HCT116 (cell line): ENCODE results near the gene MYDGF. TPM values are rescaled to one million over a fixed set of nuclear protein-coding genes. Genes with fewer than 3 reads are reported as not detected.

Experiments
- ATAC-seq: fragments of 200-7000 bp; cut with Tn5 transposase; 2 replicates; pipeline ENCODE4 v1.9.1; 2020; ENCODE audit warnings: mild to moderate bottlenecking, moderate library complexity
- BruUV-seq: library from RNA; stranded (reverse); fragments of 400-500 nt; replicated peaks from 2 replicates; lab custom pipeline; 2021; lab: Mats Ljungman, UMichigan
- CTCF ChIA-PET: fragments of 300-600 bp; sonication (Branson Sonifier 250); formaldehyde crosslinking; loops from one replicate; lab custom pipeline; 2021; ENCODE audit warnings: antibody characterized with exemption; lab: Charles Lee
- POLR2A ChIA-PET: fragments of 300-600, 350-600 bp; sonication (Branson Sonifier 250); formaldehyde crosslinking; loops from one replicate; lab custom pipeline; 2021; ENCODE audit warnings: antibody characterized with exemption; lab: Charles Lee
- RAD21 ChIA-PET, 2 experiments: fragments of 300-600 bp; sonication (Branson Sonifier 250); formaldehyde crosslinking; loops; one replicate each; lab custom pipeline; 2023; ENCODE audit warnings: low total read pairs in 2 of 2; ENCODE audit not compliant: uncharacterized antibody in 2 of 2, unreplicated experiment in 2 of 2, low non-redundant PET in 1 of 2; lab: Charles Lee
- DNase-seq: peaks from one replicate; pipeline ENCODE4 v3.0.0-alpha.2; 2010; ENCODE audit warnings: low read depth, low spot score
- H2AFZ ChIP-seq: fragments of 200-600 bp; shearing (Covaris generic), sonication (generic); 2 replicates; pipeline ENCODE4 v1.6.1; 2017; ENCODE audit warnings: low read depth, mixed run types, mixed read lengths, antibody characterized with exemption, low read length; ENCODE audit not compliant: poor library complexity, severe bottlenecking
- H3K27ac ChIP-seq: 2 replicates; pipeline ENCODE4 v1.5.1; 2012; ENCODE audit warnings: low read depth, low read length
- H3K27me3 ChIP-seq: fragments of 200-600 bp; sonication (generic); 2 replicates; pipeline ENCODE4 v1.6.1; 2016; ENCODE audit warnings: mixed run types, low read length, mixed read lengths; ENCODE audit not compliant: insufficient read depth
- H3K36me3 ChIP-seq, 2 experiments: fragments of 200-500 bp in 1 of 2; fragments of 200-600 bp in 1 of 2; sonication (Bioruptor generic) in 1 of 2; sonication (generic) in 1 of 2; 2 replicates each; pipeline versions ENCODE4 v1.5.1 to v1.6.1; 2014 to 2016; ENCODE audit warnings: low read length in 2 of 2, inconsistent platforms in 1 of 2, mixed read lengths in 1 of 2, mixed run types in 1 of 2; ENCODE audit not compliant: insufficient read depth in 2 of 2, control insufficient read depth in 1 of 2
- H3K4me1 ChIP-seq, 2 experiments: fragments of 200-600 bp in 1 of 2; sonication (generic) in 1 of 2; 2 replicates each; pipeline versions ENCODE4 v1.5.1 to v1.6.1; 2012 to 2017; ENCODE audit warnings: low read length in 2 of 2, inconsistent platforms in 1 of 2, mild to moderate bottlenecking in 1 of 2, mixed read lengths in 1 of 2, mixed run types in 1 of 2, moderate library complexity in 1 of 2; ENCODE audit not compliant: insufficient read depth in 2 of 2, control insufficient read depth in 1 of 2
- H3K4me2 ChIP-seq: fragments of 200-600 bp; sonication (generic); 2 replicates; pipeline ENCODE4 v1.6.1; 2017; ENCODE audit warnings: mixed run types, low read length, mixed read lengths
- H3K4me3 ChIP-seq, 2 experiments: fragments of 200-600 bp in 1 of 2; sonication (generic) in 1 of 2; replicated peaks in 1 of 2; 2 replicates each; pipeline ENCODE4 v1.5.1; 2011 to 2016; ENCODE audit warnings: low read length in 2 of 2, control low read depth in 1 of 2, low read depth in 1 of 2, mild to moderate bottlenecking in 1 of 2, mixed read lengths in 1 of 2, mixed run types in 1 of 2
- H3K79me2 ChIP-seq: fragments of 200-600 bp; sonication (generic); 2 replicates; pipeline ENCODE4 v1.6.1; 2017; ENCODE audit warnings: mild to moderate bottlenecking, mixed run types, low read length, moderate library complexity, mixed read lengths; ENCODE audit not compliant: insufficient read depth
- H3K9ac ChIP-seq: fragments of 200-600 bp; sonication (generic); 2 replicates; pipeline ENCODE4 v1.6.1; 2016; ENCODE audit warnings: low read length, mixed read lengths
- H3K9me2 ChIP-seq: fragments of 200-600 bp; sonication (generic), shearing (Covaris generic); 2 replicates; pipeline ENCODE4 v1.6.1; 2017; ENCODE audit warnings: mixed run types, mild to moderate bottlenecking, moderate library complexity; ENCODE audit not compliant: insufficient read depth
- H3K9me3 ChIP-seq, 2 experiments: fragments of 200-500 bp in 1 of 2; fragments of 200-600 bp in 1 of 2; sonication (Bioruptor generic) in 1 of 2; sonication (generic) in 1 of 2; 2 replicates each; pipeline ENCODE4 v1.6.1; 2014 to 2017; ENCODE audit warnings: low read length in 2 of 2, mixed read lengths in 2 of 2, inconsistent platforms in 1 of 2, low read depth in 1 of 2, mild to moderate bottlenecking in 1 of 2, mixed run types in 1 of 2, moderate library complexity in 1 of 2; ENCODE audit not compliant: control insufficient read depth in 1 of 2, insufficient read depth in 1 of 2
- H4K20me1 ChIP-seq: fragments of 200-600 bp; sonication (generic), shearing (Covaris generic); 2 replicates; pipeline ENCODE4 v1.6.1; 2017; ENCODE audit warnings: mixed run types, mild to moderate bottlenecking, moderate library complexity; ENCODE audit not compliant: insufficient read depth
- ATF3 ChIP-seq: IDR thresholded peaks from 2 replicates; pipeline ENCODE4 v1.6.1; 2012
- CBX3 ChIP-seq: IDR thresholded peaks from 2 replicates; pipeline ENCODE4 v1.6.1; 2012; ENCODE audit warnings: low read depth
- EGR1 ChIP-seq: IDR thresholded peaks from 2 replicates; pipeline ENCODE4 v1.6.1; 2012; ENCODE audit warnings: low read depth
- ELF1 ChIP-seq: IDR thresholded peaks from 2 replicates; pipeline ENCODE4 v1.6.1; 2012; ENCODE audit warnings: low read depth, borderline replicate concordance
- EZH2phosphoT487 ChIP-seq: fragments of 200-600 bp; IDR thresholded peaks from 2 replicates; pipeline ENCODE4 v1.6.1; 2018; ENCODE audit warnings: antibody characterized with exemption, borderline replicate concordance
- FOSL1 ChIP-seq: IDR thresholded peaks from 2 replicates; pipeline ENCODE4 v1.6.1; 2012; ENCODE audit warnings: low read depth
- JUND ChIP-seq: IDR thresholded peaks from 2 replicates; pipeline ENCODE4 v1.6.1; 2012
- MAX ChIP-seq: IDR thresholded peaks from 2 replicates; pipeline ENCODE4 v1.6.1; 2012
- POLR2A ChIP-seq: IDR thresholded peaks from 2 replicates; pipeline ENCODE4 v1.7.0; 2011; ENCODE audit warnings: borderline replicate concordance; ENCODE audit not compliant: insufficient read depth, insufficient read length; ENCODE audit errors: extremely low read depth
- ZFX ChIP-seq: fragments of 450-650 bp; IDR thresholded peaks from 2 replicates; pipeline ENCODE4 v1.6.1; 2017
- ZNF274 ChIP-seq: fragments of 200-500 bp; sonication (Bioruptor generic); IDR thresholded peaks from 2 replicates; pipeline ENCODE4 v1.6.1; 2014; ENCODE audit warnings: mild to moderate bottlenecking, low read depth, low read length, inconsistent platforms
- intact Hi-C: fragments of 100-400 bp; cut with micrococcal nuclease; formaldehyde crosslinking; loops from 2 replicates; pipeline ENCODE4 v1.10.0; 2022
- total RNA-seq: library from RNA; stranded (reverse); gene quantifications from one replicate; pipeline ENCODE4 v1.2.1, GENCODE V29; 2021; ENCODE audit not compliant: unreplicated experiment
- TF ChIP-seq, protein P1 (sequence below), 3 experiments: fragments of 200-600 bp in 1 of 3; sonication (generic) in 1 of 3; IDR thresholded peaks in 2 of 3; conservative IDR thresholded peaks in 1 of 3; 2 replicates each; pipeline ENCODE4 v1.5.1; 2012 to 2017; ENCODE audit warnings: low read depth in 2 of 3, low read length in 2 of 3, antibody characterized with exemption in 1 of 3, borderline replicate concordance in 1 of 3, control low read depth in 1 of 3, mild to moderate bottlenecking in 1 of 3, mixed read lengths in 1 of 3, mixed run types in 1 of 3, moderate library complexity in 1 of 3; ENCODE audit not compliant: insufficient read depth in 1 of 3
- TF ChIP-seq, protein P2 (sequence below): IDR thresholded peaks from 2 replicates; pipeline ENCODE4 v1.6.1; 2012; ENCODE audit warnings: low read depth

MYDGF gene
- total RNA-seq, 1 experiment from 2014 or later: 110 TPM

GRCh38 chr19:4703671-4704316 lies 33.7 kb upstream of the MYDGF start:
- ChIA-PET RAD21 (no interaction called here), CTCF (no interaction called here), POLR2A (no interaction called here)
- Histone ChIP-seq H4K20me1 (no peaks in the 10 kb centered on the region), H3K9me3 (no peaks in the 10 kb centered on the region), H3K79me2 (0 out of 2 replicates have a peak, but pooled peaks cover 3% of the 10 kb centered on the region), H3K4me3 (no peak overlapping the region), H3K9ac (no peak overlapping the region), H3K4me1 (peaks cover 0 to 5% of the 10 kb centered on the region in 2 experiments; a peak in 1 of 4 replicates), H3K27ac (no peak overlapping the region), H3K36me3 (peaks cover 14 to 54% of the 10 kb centered on the region in 2 experiments), H2AFZ (no peak overlapping the region), H3K4me2 (no peak overlapping the region), H3K9me2 (no peaks in the 10 kb centered on the region), H3K27me3 (no peaks in the 10 kb centered on the region)
- ATAC-seq: no peak
- intact Hi-C loops: no loop called here
- BruUV-seq: no TSS peak
- TF ChIP-seq ZNF274: no peak
- no peak for DNase-seq

DNA sequence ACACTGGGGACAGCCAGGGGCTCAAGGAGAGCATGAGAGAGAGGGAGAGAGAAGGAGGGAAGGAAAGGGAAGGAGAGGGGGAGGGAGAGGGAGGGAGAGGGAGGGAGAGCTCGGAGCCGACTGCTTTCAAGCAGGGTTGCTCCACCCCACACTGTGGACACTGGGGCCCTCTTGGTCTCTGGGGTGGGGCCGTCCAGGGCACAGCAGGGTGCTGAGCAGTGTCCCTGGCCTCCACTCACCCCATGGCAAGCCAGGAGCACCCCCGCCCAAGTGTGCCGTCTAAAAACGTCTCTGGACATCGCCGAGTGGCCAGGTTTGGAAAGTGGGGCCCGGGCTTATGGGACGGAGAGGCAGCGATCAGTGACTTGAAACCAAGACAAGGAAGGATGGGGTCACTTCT lies 32.6 kb upstream of the MYDGF start:
- Histone ChIP-seq H3K9ac (no peak overlapping the region), H3K79me2 (no peaks in the 10 kb centered on the region), H4K20me1 (no peaks in the 10 kb centered on the region), H3K4me1 (peaks cover 0 to 5% of the 10 kb centered on the region in 2 experiments; a peak in 1 of 4 replicates), H3K27ac (no peak overlapping the region), H3K36me3 (peaks cover 14 to 50% of the 10 kb centered on the region in 2 experiments), H2AFZ (no peak overlapping the region), H3K4me3 (no peak overlapping the region), H3K9me2 (no peaks in the 10 kb centered on the region), H3K27me3 (no peaks in the 10 kb centered on the region), H3K4me2 (no peak overlapping the region), H3K9me3 (no peaks in the 10 kb centered on the region)
- ATAC-seq (no peak), DNase-seq (no peak)
- RAD21 ChIA-PET: no interaction called here
- CTCF ChIA-PET: no interaction called here
- POLR2A ChIA-PET: no interaction called here
- intact Hi-C loops: no loop called here
- TF ChIP-seq FOSL1 (no peak), EZH2phosphoT487 (no peak), EGR1 (no peak), ZNF274 (no peak), MAX (no peak), CBX3 (no peak), ELF1 (no peak), ZFX (no peak), ATF3 (no peak), POLR2A (no peak), JUND (no peak)
- TF ChIP-seq, protein P1, sequence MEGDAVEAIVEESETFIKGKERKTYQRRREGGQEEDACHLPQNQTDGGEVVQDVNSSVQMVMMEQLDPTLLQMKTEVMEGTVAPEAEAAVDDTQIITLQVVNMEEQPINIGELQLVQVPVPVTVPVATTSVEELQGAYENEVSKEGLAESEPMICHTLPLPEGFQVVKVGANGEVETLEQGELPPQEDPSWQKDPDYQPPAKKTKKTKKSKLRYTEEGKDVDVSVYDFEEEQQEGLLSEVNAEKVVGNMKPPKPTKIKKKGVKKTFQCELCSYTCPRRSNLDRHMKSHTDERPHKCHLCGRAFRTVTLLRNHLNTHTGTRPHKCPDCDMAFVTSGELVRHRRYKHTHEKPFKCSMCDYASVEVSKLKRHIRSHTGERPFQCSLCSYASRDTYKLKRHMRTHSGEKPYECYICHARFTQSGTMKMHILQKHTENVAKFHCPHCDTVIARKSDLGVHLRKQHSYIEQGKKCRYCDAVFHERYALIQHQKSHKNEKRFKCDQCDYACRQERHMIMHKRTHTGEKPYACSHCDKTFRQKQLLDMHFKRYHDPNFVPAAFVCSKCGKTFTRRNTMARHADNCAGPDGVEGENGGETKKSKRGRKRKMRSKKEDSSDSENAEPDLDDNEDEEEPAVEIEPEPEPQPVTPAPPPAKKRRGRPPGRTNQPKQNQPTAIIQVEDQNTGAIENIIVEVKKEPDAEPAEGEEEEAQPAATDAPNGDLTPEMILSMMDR (IDR thresholded peaks at IDR 0.05 in 2 of 3, conservative IDR thresholded peaks at IDR 0.05 in 1 of 3; ENCODE audit: borderline replicate concordance in 1 of 3, insufficient read depth in 1 of 3, low read depth in 2 of 3, low read length in 2 of 3): no peak
- TF ChIP-seq, protein P2, sequence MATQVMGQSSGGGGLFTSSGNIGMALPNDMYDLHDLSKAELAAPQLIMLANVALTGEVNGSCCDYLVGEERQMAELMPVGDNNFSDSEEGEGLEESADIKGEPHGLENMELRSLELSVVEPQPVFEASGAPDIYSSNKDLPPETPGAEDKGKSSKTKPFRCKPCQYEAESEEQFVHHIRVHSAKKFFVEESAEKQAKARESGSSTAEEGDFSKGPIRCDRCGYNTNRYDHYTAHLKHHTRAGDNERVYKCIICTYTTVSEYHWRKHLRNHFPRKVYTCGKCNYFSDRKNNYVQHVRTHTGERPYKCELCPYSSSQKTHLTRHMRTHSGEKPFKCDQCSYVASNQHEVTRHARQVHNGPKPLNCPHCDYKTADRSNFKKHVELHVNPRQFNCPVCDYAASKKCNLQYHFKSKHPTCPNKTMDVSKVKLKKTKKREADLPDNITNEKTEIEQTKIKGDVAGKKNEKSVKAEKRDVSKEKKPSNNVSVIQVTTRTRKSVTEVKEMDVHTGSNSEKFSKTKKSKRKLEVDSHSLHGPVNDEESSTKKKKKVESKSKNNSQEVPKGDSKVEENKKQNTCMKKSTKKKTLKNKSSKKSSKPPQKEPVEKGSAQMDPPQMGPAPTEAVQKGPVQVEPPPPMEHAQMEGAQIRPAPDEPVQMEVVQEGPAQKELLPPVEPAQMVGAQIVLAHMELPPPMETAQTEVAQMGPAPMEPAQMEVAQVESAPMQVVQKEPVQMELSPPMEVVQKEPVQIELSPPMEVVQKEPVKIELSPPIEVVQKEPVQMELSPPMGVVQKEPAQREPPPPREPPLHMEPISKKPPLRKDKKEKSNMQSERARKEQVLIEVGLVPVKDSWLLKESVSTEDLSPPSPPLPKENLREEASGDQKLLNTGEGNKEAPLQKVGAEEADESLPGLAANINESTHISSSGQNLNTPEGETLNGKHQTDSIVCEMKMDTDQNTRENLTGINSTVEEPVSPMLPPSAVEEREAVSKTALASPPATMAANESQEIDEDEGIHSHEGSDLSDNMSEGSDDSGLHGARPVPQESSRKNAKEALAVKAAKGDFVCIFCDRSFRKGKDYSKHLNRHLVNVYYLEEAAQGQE: no peak
- BruUV-seq: no TSS peak
